Amniotic epithelial cell (primary cell): ENCODE measurements around the gene HLA-DPA1.
"Not testable (repeated sequence)": the region's sequence is repeated elsewhere in the genome, so short reads cannot be mapped to it uniquely, and the experiment has no call there.

Experiments
- DNase-seq: peaks from one replicate; pipeline ENCODE4 v3.0.0-alpha.2; 2010; ENCODE audit warnings: low read depth

The HLA-DPA1 gene

DNA sequence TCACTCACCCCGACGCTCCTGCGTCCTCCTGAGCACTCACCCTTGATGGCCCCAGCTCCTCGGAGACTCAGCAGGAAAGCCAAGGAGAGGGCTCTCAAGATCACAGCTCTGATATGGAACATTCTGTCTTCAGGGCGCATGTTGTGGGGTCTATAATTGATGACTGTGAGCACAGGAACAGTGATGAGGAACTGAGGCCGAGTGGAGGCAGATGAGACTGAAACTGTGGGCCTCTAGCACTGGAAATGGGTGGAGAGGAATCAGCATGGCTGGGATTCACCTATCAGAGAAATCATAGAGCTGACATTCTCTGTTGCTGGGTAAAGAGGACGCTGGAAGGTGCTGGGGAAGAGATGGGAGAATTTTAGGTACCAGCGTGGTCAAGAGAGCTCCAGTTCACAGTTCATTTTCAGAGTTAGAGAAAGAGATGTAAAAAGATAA lies at the start of gene HLA-DPA1:
Gene HLA-DPA1, minus strand, starts transcription at position 219 of the 441 bp plus-strand sequence.
- peak; percentile 31 for DNase-seq

DNA sequence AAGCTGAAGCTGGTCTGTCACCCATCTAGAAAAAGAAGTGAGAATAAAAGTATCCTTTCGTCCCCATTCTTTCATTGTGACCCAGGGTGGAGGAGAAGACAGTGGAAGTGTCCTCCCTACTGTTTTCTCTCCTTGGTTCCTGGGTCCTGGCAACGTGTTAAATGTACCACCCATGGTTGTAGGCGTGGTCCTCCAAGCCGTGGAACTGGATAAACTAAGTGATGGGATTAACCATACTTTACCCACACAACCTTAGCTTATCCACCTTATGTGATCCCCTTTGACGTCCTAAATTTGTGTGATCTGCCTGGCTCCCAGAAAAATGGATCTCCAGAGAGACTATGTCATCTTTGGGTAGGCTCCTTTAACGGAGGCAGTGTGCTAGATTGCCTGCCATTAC lies 49.7 kb upstream of the HLA-DPA1 start:
- no peak for DNase-seq

DNA sequence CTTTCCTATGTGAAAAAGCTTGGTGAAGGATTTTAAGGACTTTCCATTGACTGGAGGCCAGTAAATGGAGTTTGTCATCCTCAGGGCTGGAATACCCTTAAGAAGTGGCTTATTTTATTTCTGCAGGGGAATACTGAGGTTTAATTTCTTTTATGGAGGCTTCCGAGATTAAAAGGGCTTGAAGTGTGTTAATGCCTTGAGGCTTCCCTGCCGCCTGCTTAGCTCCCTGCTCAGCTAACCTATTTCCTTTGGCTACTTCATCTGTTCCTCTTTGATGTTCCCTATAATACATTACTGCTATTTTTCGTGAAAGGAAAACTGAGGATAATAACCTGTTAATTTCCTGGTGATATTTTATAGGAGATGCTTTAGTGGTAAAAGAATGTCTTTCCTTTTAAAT lies 46.6 kb upstream of the HLA-DPA1 start:
- DNase-seq, result no peak

DNA sequence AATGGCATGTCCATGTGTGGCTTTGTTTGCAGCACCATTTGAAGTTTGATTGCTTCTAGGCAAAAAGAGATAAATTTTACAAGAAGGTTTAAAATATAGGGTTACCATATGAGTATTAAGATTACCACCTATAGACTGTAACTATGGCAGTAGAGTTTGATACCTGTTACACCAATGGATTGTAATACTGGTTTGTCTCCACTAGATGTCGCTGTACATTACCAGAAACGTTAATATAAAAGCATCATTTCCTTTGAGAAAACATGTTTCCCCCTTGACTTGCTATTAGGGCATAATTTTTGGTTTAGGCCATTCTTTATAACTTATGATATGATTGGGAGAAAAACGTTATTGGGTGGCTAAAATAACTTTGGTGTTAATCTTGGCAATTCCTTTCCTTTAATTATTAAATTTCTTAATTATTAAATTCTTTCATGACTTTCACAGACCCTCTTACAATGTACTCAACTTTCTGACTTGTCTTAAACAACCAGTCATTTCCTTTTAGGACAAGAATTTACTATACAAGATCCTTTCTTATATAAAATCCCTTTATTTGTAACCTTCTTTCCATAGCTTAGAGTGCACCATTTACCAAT lies 45.2 kb upstream of the HLA-DPA1 start:
- peak; percentile 40 for DNase-seq

DNA sequence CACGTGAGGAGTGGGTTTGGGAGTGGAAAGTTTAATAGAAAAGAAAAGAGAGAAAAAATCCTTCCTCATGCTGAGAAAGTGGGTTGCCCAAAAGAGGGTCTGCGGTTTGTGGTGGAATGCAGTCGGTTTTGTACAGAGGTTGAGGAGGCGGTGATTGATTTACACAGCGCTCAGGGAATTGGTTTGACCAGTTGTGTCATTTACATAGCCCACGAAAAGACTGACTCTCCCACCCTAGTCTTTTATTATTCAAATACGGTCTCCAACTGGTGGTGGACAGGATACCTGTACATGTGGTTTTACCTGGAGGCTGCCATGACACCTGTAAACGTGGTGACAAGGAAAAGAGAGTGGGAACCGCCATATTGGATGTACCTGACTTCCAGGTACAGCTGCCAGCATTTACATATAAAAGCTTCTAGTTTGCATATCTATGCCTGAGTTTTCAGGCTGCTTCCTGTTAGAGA lies 44.4 kb upstream of the HLA-DPA1 start:
- DNase-seq, result no peak

DNA sequence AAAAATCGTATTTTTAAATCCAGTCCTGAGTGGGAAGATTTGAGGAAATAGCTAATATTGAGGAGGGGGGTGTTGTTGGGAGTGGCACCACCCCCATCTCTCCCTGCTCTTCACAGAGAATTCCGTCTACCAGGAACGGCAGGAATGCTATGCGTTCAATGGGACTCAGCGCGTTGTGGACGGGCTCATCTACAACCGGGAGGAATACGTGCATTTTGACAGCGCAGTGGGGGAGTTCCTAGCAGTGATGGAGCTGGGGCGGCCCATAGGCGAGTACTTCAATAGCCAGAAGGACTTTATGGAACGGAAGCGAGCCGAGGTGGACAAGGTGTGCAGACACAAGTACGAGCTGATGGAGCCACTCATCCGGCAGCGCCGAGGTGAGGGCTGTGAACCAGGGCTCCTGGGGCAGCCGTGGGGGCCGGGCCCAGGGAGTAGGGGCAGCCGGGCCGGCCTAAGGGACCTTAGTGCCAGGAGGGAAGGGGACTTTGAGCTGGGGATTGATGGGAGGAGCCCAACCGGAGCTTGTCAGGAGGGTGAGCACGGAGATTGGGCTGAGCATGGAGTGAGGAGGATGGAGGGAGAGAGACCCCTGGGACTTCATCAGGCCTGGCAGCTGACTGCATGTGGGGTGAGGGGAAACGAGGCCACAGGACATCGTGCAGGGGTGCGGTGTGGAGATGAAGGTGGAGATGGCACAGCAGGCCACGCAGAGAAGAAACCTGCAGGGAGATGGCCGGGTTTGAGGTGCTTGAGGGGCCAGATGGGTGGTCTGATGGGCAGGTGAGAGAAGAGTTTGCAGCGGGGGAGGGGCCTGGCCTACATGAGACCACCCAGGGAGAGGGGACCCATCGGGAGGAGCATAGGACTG lies 43.6 kb upstream of the HLA-DPA1 start:
- DNase-seq, result peak; percentile 1

DNA sequence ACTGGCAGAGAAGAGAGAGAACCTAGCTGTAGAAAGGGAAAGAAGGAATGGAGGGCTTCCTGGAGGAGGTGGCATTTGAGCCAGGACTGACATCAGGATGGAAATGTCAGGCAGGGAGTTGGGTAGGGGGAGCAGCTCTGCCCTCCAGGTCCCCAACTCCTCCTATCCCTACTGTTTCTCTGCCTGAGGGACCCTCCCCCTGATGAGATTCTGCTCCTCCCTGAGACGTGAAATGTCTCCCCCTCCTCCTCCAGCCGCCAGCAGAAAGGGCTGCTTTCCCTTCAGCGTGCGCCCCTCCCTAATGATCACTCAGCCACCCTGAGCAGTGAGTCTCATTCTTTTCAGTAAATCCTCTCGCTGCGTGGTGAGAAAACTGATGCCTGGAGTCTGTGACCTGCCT lies 43.0 kb upstream of the HLA-DPA1 start:
- DNase-seq, result no peak

DNA sequence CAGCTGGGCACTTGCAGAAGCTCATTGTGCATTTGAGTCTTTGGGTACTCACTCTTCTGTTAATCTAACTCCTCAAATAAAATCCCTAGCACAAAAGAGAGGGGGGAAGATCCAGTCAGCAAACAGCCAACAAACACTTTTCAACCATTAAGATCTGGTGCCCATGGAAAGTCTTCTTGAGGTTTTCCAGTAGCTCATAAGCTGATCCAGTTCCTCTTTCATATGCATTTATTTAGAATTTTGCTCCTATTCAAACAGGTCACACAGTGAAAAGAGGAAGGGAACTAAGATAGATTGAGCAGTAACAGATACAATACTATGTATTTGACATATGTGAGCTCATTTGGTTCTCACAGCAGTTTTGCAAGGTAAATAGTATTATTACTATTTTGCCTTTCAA lies 41.0 kb upstream of the HLA-DPA1 start:
- DNase-seq, result no peak

DNA sequence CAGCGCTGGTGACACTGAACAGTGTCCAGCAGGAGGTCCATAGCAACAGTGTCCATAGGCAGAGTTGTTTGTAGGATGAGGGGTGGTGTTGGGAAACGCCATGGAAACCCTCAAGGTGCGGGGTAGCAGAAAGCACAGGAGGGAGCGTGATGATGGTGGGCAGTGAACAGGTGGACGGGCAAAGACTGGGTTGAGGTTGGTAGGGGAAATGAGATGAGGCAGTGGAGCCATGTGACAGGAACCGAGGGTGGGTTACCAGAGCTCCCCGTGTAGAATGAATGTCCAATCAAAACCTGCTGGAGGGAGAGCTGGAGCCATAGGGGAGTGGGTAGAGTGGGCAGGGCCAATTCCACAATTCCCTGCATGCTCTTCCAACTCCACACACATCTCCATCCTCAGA lies 40.3 kb upstream of the HLA-DPA1 start:
- DNase-seq, result no peak

DNA sequence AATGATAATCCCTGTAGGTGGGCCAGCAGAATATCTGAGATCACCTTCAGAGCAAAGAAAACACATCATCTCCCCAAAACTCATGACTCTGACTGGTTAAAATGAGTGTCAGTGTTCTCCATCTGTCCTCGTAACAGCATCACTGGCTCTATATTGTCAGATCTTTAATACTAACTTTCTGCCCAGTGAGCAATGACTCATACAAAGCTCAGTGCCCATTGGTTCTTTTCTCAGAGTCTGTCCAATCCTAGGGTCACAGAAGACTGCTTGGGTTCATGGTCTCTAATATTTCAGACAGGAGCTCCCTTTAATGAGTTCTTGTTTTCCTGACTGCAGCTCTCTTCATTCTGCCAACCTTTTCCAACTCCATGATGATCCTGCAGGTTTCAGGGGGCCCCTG lies 38.7 kb upstream of the HLA-DPA1 start:
- DNase-seq, result peak; percentile 57

DNA sequence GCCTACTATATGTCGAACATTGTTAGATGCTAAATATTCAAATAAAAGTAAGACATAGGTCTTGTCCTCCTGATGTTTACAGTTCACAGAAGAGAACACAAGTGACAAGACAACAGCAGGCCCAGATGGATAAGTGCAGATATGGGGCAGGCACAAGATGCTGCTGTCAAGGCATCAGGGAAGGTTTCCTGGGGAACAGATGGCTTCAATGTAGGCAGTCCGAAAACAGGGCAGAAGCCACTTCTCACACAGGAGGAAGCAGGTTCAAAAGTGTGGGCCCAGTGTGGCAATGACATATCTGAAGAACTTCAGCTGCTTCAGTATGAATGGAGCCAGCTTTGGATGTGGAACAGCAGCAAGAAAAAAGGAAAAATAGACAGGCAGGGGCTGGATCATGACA lies 34.9 kb upstream of the HLA-DPA1 start:
- no peak for DNase-seq

DNA sequence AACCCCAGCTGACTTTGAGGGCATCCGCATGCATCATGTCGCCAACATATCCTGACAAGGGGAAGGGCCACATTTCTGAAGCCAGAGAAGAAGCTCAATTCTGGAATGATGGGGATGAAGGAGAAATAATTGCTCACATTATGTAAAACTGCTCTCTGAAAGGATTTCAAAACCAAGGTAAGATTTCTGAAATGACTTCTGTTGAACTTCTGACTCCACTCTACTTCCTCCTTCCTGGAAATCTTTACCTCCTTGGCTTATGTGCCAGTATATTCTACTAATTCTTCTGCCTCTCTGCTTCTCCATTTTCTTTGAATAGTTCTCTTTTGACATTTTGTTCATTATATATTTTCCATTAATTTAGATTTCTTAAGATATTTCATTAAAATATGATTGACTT lies 34.2 kb upstream of the HLA-DPA1 start:
- no peak for DNase-seq

DNA sequence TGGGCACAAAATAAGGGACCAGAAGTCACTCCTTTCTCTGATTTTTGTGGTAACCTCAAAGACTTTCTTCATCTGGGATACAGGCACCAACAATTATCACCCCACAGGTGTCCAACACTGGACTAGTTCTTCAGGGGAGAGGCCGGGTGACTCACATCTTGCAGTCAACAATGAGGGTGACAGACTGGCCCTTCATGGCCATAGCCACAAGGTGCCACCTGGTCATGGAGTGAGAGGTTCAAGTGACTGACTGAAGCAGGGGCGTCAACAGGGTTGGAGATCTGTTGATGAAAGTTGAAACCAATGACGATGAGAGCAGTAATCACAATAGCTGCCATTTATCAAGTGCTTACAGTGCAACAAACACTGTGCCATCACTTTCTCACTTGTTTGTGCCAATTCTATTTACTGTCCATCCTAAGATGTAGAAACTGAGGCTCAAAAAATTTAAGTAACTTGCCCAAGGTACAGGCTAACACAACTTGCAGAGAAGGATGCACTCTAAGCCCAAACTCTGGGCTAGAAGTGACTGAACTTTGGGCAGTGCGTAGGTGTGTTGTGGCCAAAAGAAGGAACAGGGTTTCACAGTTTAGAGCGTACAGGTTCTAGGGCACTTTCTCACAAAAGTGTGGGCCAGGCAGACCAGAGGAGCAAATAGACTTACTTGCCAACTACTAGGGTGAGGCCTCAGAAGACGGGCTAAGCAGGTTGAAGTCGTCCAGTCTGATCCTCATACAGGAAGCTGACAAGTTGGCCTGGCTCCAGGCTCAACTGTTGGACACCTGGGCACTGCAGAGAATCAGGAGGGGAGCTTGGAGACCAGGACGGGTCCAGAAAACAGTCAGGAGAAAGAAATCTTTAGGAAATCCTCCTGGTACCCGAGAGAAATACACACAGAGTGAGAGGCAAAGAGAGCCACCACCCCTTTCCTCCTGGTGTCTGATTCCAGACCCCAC lies 32.7 kb upstream of the HLA-DPA1 start:
- DNase-seq, result no peak

DNA sequence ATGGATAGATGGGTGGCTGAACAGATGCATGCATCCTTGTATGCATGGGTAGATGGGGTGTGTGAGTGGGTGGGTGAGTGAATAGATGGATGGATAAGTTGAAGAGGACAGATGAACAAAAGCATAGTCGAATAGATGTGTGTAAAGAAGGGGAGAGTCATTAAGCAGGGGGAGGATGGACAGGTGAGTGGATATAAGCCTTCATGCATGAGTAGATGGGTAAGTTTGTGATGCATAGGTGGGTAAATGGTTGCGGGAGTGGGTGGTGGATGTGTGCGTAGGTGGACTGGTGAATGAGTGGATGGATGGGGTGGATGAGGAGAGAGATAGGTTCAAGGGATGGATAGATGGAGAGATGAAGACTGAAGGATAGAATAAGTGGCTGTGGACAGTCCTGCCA lies 31.9 kb upstream of the HLA-DPA1 start:
- DNase-seq, result no peak

DNA sequence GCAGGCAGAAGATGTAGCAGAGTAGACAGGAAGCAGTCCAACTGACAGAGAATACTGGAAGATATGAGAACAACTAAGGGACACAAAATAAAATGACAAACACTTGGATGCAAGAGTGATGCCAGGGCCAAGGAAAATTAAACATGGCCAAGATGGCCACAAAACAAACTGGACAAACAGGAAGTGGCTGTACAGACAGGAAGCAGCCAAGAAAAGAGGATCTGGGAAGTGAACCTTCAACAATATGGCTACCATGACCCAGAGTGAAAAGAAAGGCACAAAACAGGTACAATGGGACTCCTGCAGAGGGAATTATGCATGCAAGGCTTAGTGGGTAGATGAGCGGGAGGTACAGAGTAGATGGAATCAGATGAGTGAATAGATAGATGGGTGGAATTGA lies 31.4 kb upstream of the HLA-DPA1 start:
- no peak for DNase-seq

DNA sequence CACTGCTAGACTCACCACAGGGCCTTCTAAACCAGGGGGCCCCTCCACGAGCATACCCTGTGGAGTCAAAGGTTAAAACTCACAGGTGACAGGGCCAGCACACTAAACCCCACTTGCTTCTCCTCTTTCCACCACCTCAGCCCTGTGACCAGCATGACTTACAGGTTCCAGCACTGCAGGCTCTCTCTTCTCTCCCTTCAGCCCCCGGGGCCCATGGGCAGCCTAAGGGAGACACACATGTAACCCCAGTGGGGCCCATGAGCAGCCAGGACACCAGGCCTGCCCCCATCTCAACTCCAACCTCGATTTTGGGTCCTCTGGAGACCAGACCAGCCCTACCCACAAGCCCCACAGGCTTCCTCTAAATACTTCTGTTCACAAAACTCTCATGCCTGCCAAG lies 30.3 kb upstream of the HLA-DPA1 start:
- DNase-seq, result no peak

DNA sequence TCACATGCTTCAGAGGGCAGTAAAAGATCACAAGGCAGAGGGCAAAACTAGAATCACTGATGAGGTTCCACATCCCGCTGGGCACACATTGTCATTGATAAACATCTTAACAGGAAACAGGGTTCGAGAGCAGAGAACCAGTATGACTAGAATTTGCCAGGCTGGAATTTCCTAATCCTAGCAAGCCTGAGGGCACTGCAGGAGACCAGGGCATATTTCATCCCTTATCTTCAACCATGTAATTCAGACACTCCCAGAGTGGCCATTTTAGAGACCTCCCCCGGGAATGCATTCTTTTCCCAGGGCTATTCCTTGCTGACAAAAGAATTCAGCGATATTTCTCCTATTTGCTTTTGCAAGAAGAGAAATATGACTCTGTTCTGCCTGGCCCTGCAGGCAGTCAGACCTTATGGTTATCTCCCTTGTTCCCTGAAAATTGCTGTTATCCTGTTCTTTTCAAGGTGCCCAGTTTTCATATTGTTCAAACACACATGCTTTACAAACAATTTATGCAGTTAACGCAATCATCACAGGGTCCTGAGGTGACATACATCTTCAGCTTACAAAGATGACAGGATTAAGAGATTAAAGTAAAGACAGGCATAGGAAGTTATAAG lies 27.8 kb upstream of the HLA-DPA1 start:
- not testable (repeated sequence) for DNase-seq

DNA sequence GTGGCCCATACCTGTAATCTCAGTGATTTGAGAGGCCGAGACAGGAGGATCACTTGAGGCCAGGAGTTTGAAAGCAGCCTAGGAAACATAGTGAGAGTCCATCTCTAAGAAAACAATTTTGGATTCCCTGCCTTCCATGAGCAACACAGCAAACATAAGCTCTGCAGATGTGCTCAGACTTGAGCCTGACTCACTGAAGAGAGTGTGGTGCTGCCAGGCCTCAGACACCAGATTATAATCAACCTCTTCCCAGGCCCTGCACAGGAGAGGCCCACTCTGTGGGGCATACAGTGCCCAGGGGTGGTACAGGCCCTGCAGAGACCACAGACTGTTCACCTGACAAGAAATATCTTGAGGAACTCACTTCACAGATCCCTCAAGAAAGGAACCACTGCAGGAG lies 22.2 kb upstream of the HLA-DPA1 start:
- no peak for DNase-seq

DNA sequence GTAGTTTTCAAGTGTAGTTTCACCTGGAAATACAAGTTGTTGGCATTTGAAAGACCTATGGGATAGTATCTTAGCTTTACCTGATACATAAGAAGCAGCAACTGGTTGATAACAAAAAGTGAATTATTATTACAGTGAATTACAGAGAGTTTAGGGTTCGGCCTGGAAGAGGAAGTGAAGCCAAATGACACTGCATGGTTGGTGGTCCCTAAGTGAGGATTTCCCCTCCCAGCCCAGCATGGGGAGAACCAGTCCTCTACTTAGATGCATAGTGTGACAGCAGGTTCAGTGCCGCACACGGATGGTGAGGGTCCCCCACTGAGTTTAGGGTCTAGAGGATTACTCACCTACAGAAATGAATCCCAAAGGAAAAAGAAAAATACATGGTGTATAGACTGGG lies 20.4 kb upstream of the HLA-DPA1 start:
- DNase-seq, result no peak

DNA sequence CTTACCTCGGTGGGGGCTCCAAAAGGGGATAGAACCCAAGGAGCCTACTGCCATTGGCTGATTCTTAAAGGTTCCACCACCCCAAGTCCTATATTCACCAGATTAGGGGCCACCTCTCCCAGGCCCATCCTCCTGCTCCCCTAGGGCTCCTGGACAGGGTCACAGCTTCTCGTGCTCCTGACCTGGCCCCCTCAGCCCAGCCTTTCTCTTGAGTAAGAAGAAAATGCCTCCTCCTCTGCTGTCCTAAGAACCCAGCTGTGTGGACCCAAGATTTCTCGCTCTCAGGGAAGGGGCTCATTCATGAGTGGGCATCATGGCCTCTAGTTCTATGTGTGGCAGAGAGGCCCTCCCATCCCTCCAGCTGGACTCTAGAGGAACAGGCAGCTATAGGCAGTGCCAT lies 18.9 kb upstream of the HLA-DPA1 start:
- DNase-seq, result no peak

DNA sequence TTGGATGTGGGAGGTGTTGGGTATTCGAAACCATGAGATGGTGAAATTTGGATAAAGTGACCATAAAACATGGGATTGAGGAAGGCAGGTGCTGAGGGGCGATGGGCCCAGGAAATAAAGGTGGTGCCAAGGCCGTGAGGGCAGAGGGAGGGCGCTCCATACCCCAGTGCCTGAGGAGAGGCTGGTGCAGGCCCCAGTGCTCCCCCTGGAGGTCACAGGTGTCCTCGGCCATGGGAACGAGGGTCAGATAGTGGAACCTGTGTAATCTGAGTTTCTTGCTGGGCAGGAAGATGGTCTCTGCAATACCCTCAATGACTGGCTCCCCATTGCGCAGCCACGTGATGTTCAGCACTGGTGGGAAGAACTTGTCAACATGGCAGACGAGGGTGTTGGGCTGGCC lies 18.5 kb upstream of the HLA-DPA1 start:
- DNase-seq, result no peak
